ENCODE results near the gene STK4. TPM values are rescaled to one million over a fixed set of nuclear protein-coding genes. Genes with fewer than 3 reads are reported as not detected.

The STK4 gene
- total RNA-seq, result 10 to 100 TPM; 29.0 to 30.1 TPM
- long read RNA-seq, donor 1, full-length matches to known transcripts, result 2 of 7 reads
- long read RNA-seq, donor 1, partial matches to known transcripts, result 1 of 7 reads
- long read RNA-seq, donor 1, other reads (novel, unspliced or antisense), result 4 of 7 reads
- long read RNA-seq, donor 2, full-length matches to known transcripts, result 3 of 26 reads
- long read RNA-seq, donor 2, partial matches to known transcripts, result 14 of 26 reads
- long read RNA-seq, donor 2, other reads (novel, unspliced or antisense), result 9 of 26 reads

GRCh38 chr20:44966030-44966961, at the start of gene STK4:
Gene STK4 (plus strand): TSS chr20:44966512. CDS start chr20:44966569, 57 bp downstream.
- peak; percentile 99 for DNase-seq (ENCODE audit: low spot score)
- intact Hi-C loops (cut with DNase I), result no loop called here

GRCh38 chr20:44916586-44916985, 49.7 kb upstream of the STK4 start:
- no peak for DNase-seq (ENCODE audit: low spot score)
- intact Hi-C loops (cut with DNase I), result no loop called here

GRCh38 chr20:44917399-44917798, 48.9 kb upstream of the STK4 start:
- no peak for DNase-seq (ENCODE audit: low spot score)
- intact Hi-C loops (cut with DNase I), result no loop called here

GRCh38 chr20:44918342-44918741, 48.0 kb upstream of the STK4 start:
- intact Hi-C loops (cut with DNase I), result no loop called here

GRCh38 chr20:44918761-44919160, 47.6 kb upstream of the STK4 start:
- DNase-seq (ENCODE audit: low spot score), result no peak
- intact Hi-C loops (cut with DNase I), result no loop called here

More at GRCh38 chr20:44918342-44918741, 48.0 kb upstream of the STK4 start:
- no peak for DNase-seq (ENCODE audit: low spot score)

- intact Hi-C loops (cut with DNase I), result no loop called here
- DNase-seq (ENCODE audit: low spot score), result no peak
These were observed 44.9 kb upstream of the STK4 start for GRCh38 chr20:44921447-44921846.

- no peak for DNase-seq (ENCODE audit: low spot score)
- intact Hi-C loops (cut with DNase I), result no loop called here
These were observed 41.8 kb upstream of the STK4 start for GRCh38 chr20:44924541-44924940.

- intact Hi-C loops (cut with DNase I), result no loop called here
- DNase-seq (ENCODE audit: low spot score), result no peak
These were observed 37.7 kb upstream of the STK4 start for GRCh38 chr20:44928595-44928994.

- no peak for DNase-seq (ENCODE audit: low spot score)
- intact Hi-C loops (cut with DNase I), result no loop called here
These were observed 35.7 kb upstream of the STK4 start for GRCh38 chr20:44930517-44931168.

GRCh38 chr20:44931911-44932310, 34.4 kb upstream of the STK4 start:
- no peak for DNase-seq (ENCODE audit: low spot score)
- intact Hi-C loops (cut with DNase I), result no loop called here

- no peak for DNase-seq (ENCODE audit: low spot score)
- intact Hi-C loops (cut with DNase I), result no loop called here
These were observed 33.4 kb upstream of the STK4 start for GRCh38 chr20:44932916-44933315.

- intact Hi-C loops (cut with DNase I), result no loop called here
- DNase-seq (ENCODE audit: low spot score), result no peak
These were observed 29.8 kb upstream of the STK4 start for GRCh38 chr20:44936510-44936909.

GRCh38 chr20:44938637-44939036, 27.7 kb upstream of the STK4 start:
- no peak for DNase-seq (ENCODE audit: low spot score)
- intact Hi-C loops (cut with DNase I), result no loop called here

- DNase-seq (ENCODE audit: low spot score), result no peak
- intact Hi-C loops (cut with DNase I), result no loop called here
These were observed 25.1 kb upstream of the STK4 start for GRCh38 chr20:44941120-44941691.

- intact Hi-C loops (cut with DNase I), result no loop called here
- no peak for DNase-seq (ENCODE audit: low spot score)
These were observed 23.9 kb upstream of the STK4 start for GRCh38 chr20:44942264-44942973.

- intact Hi-C loops (cut with DNase I), result no loop called here
- DNase-seq (ENCODE audit: low spot score), result no peak
These were observed 22.5 kb upstream of the STK4 start for GRCh38 chr20:44943828-44944227.

GRCh38 chr20:44945261-44945660, 21.1 kb upstream of the STK4 start:
- no peak for DNase-seq (ENCODE audit: low spot score)
- intact Hi-C loops (cut with DNase I), result no loop called here

- intact Hi-C loops (cut with DNase I), result no loop called here
- no peak for DNase-seq (ENCODE audit: low spot score)
These were observed 19.9 kb upstream of the STK4 start for GRCh38 chr20:44946271-44946852.

- intact Hi-C loops (cut with DNase I), result no loop called here
- DNase-seq (ENCODE audit: low spot score), result no peak
These were observed 18.2 kb upstream of the STK4 start for GRCh38 chr20:44948107-44948506.
